Left colon (tissue), 2 donors: ENCODE measurements around the gene KRTAP22-2. TPM values are rescaled to one million over a fixed set of nuclear protein-coding genes. Genes with fewer than 3 reads are reported as not detected.

ENCODE experiments used
- ATAC-seq: fragments of 200-7000 bp; cut with Tn5 transposase; one replicate; pipeline ENCODE4 v1.9.1; 2020; ENCODE audit warnings: mild to moderate bottlenecking, moderate library complexity
- DNase-seq, 2 donors: peaks; one replicate each; pipeline ENCODE4 v3.0.0-alpha.2; 2020
- intact Hi-C, 2 donors: fragments of 100-400 bp; cut with DNase I in 1 of 2; cut with micrococcal nuclease in 1 of 2; formaldehyde crosslinking; loops; one replicate each; pipeline versions ENCODE4 v1.11.2 to v1.14.0; 2022; cut with DNase I, micrococcal nuclease
- total RNA-seq, 2 donors: library from RNA; stranded (reverse); fragmentation: NEBNext Ultra II Directional; extraction: Animal tissue kit (Norgen Biotek cat#: 25700); gene quantifications; one replicate each; pipeline ENCODE4 v1.2.1, GENCODE V29; 2021
- donor health status: DM: no; HTN: no; CAD: no.
- donor health status: DM: yes; HTN: yes; CAD: no.

Gene KRTAP22-2
- total RNA-seq, 2 donors from 2014 or later: not detected

- DNase-seq: no peak
- ATAC-seq: no peak
- intact Hi-C loops: no loop called here
Measured at GRCh38 chr21:30577766-30578165, 12.4 kb downstream of the KRTAP22-2 start.

- intact Hi-C loops: no loop called here
- no peak for ATAC-seq
- DNase-seq: no peak
Measured at GRCh38 chr21:30567617-30568016, 22.6 kb downstream of the KRTAP22-2 start.

GRCh38 chr21:30563630-30564029, 26.6 kb downstream of the KRTAP22-2 start:
- DNase-seq: no peak
- ATAC-seq: no peak
- intact Hi-C loops: no loop called here

- ATAC-seq: no peak
- DNase-seq: no peak
- intact Hi-C loops: no loop called here
Measured at GRCh38 chr21:30563072-30563471, 27.1 kb downstream of the KRTAP22-2 start.

GRCh38 chr21:30561957-30562356, 28.2 kb downstream of the KRTAP22-2 start:
- intact Hi-C loops: no loop called here
- ATAC-seq (no peak), DNase-seq (no peak)

GRCh38 chr21:30561264-30561895, 28.8 kb downstream of the KRTAP22-2 start, which contains the start of gene KRTAP19-7:
KRTAP19-7 (minus strand) TSS chr21:30561314; CDS start chr21:30561289, 25 bp downstream.
- intact Hi-C loops: no loop called here
- ATAC-seq: no peak
- DNase-seq: no peak

- intact Hi-C loops: no loop called here
- ATAC-seq (no peak), DNase-seq (no peak)
Measured at GRCh38 chr21:30555095-30555494, 35.1 kb downstream of the KRTAP22-2 start.

GRCh38 chr21:30552782-30553181, 37.4 kb downstream of the KRTAP22-2 start:
- no peak for ATAC-seq
- no peak for DNase-seq
- intact Hi-C loops: no loop called here

- intact Hi-C loops: no loop called here
- DNase-seq (no peak), ATAC-seq (no peak)
Measured at GRCh38 chr21:30541764-30542163, 48.4 kb downstream of the KRTAP22-2 start, which contains the start of gene KRTAP19-6. KRTAP19-6 (minus strand) TSS chr21:30541864; CDS start chr21:30541833, 31 bp downstream.

Other genes with a start within 250 kb of the KRTAP22-2 start
- gene KRTAP23-1, start 241.8 kb downstream of the KRTAP22-2 start, total RNA-seq: not detected
- gene KRTAP13-2, start 218.1 kb downstream of the KRTAP22-2 start, total RNA-seq: 1 to 10 TPM; 1.9 to 10.0 TPM
- gene KRTAP13-1, start 194.4 kb downstream of the KRTAP22-2 start, total RNA-seq: not detected
- not detected for gene KRTAP13-3, start 164.5 kb downstream of the KRTAP22-2 start, total RNA-seq
- gene KRTAP13-4, start 160.2 kb downstream of the KRTAP22-2 start, total RNA-seq: not detected
- gene KRTAP15-1, start 150.1 kb downstream of the KRTAP22-2 start, total RNA-seq: not detected
- gene KRTAP19-1, start 110.0 kb downstream of the KRTAP22-2 start, total RNA-seq: not detected
- not detected for gene KRTAP19-2, start 103.0 kb downstream of the KRTAP22-2 start, total RNA-seq
- gene KRTAP19-3, start 98.4 kb downstream of the KRTAP22-2 start, total RNA-seq: not detected
- gene KRTAP19-4, start 93.2 kb downstream of the KRTAP22-2 start, total RNA-seq: not detected
- gene KRTAP19-5, start 88.3 kb downstream of the KRTAP22-2 start, total RNA-seq: not detected
- not detected for gene KRTAP19-6, start 48.5 kb downstream of the KRTAP22-2 start, total RNA-seq
- not detected for gene KRTAP19-7, start 29.1 kb downstream of the KRTAP22-2 start, total RNA-seq
- gene KRTAP6-3, start 2.0 kb upstream of the KRTAP22-2 start, total RNA-seq: not detected
- gene KRTAP6-2, start 8.5 kb upstream of the KRTAP22-2 start, total RNA-seq: not detected
- gene KRTAP22-1, start 10.7 kb upstream of the KRTAP22-2 start, total RNA-seq: not detected
- gene KRTAP6-1, start 23.5 kb upstream of the KRTAP22-2 start, total RNA-seq: not detected
- gene KRTAP20-1, start 26.0 kb upstream of the KRTAP22-2 start, total RNA-seq: not detected
- not detected for gene KRTAP20-4, start 30.2 kb upstream of the KRTAP22-2 start, total RNA-seq
- gene KRTAP20-2, start 44.8 kb upstream of the KRTAP22-2 start, total RNA-seq: not detected
- gene KRTAP20-3, start 52.5 kb upstream of the KRTAP22-2 start, total RNA-seq: not detected
- gene KRTAP21-3, start 128.4 kb upstream of the KRTAP22-2 start, total RNA-seq: not detected
- not detected for gene KRTAP21-2, start 156.9 kb upstream of the KRTAP22-2 start, total RNA-seq
- gene KRTAP21-1, start 165.0 kb upstream of the KRTAP22-2 start, total RNA-seq: not detected
- gene KRTAP8-1, start 222.9 kb upstream of the KRTAP22-2 start, total RNA-seq: not detected
- gene KRTAP7-1, start 239.4 kb upstream of the KRTAP22-2 start, total RNA-seq: not detected